PC-9 (cell line): ENCODE measurements around the gene CPNE7. TPM values are rescaled to one million over a fixed set of nuclear protein-coding genes. Genes with fewer than 3 reads are reported as not detected.
A peak's percentile ranks its signal among the peaks of the same experiment; 100 is the strongest.

Experiments
- BruUV-seq: library from RNA; stranded (reverse); fragments of 400-500 nt; replicated peaks from 2 replicates; lab custom pipeline; 2021; lab: Mats Ljungman, UMichigan
- CTCF ChIA-PET: fragments of 300-600 bp; sonication (Branson Sonifier 250); formaldehyde crosslinking; loops from one replicate; lab custom pipeline; 2022; ENCODE audit warnings: antibody characterized with exemption; lab: Charles Lee
- POLR2A ChIA-PET: fragments of 300-600 bp; sonication (Branson Sonifier 250); formaldehyde crosslinking; loops from one replicate; lab custom pipeline; 2022; ENCODE audit warnings: antibody characterized with exemption; ENCODE audit not compliant: unreplicated experiment; lab: Charles Lee
- DNase-seq, 2 experiments: peaks; one replicate each; pipeline versions ENCODE4 v3.0.0 to v3.0.0-alpha.2; 2015 to 2022; ENCODE audit warnings: mixed read lengths in 1 of 2
- H2AFZ ChIP-seq: fragments of 200-600 bp; sonication (generic); 2 replicates; pipeline ENCODE4 v1.8.1; 2017; ENCODE audit warnings: antibody characterized with exemption
- H3F3A ChIP-seq: fragments of 200-600 bp; sonication (generic); 2 replicates; pipeline ENCODE4 v1.8.1; 2017; ENCODE audit warnings: antibody characterized with exemption, mild to moderate bottlenecking, low read depth; ENCODE audit not compliant: insufficient read depth
- H3K27ac ChIP-seq: fragments of 200-600 bp; sonication (generic); 2 replicates; pipeline ENCODE4 v1.6.1; 2016; ENCODE audit warnings: mixed run types
- H3K27me3 ChIP-seq: fragments of 200-600 bp; sonication (generic); 2 replicates; pipeline ENCODE4 v1.6.1; 2016; ENCODE audit warnings: low read depth, mixed run types; ENCODE audit not compliant: insufficient read depth
- H3K36me3 ChIP-seq: fragments of 200-600 bp; sonication (generic); 2 replicates; pipeline ENCODE4 v1.6.1; 2016; ENCODE audit warnings: low read depth, mixed run types
- H3K4me1 ChIP-seq: fragments of 200-600 bp; sonication (generic); replicated peaks from 2 replicates; pipeline ENCODE4 v1.6.1; 2016; ENCODE audit warnings: mixed run types; ENCODE audit not compliant: insufficient read depth
- H3K4me2 ChIP-seq: fragments of 200-600 bp; sonication (generic); 2 replicates; pipeline ENCODE4 v1.6.1; 2017; ENCODE audit warnings: mixed run types
- H3K4me3 ChIP-seq: fragments of 200-600 bp; sonication (generic); 2 replicates; pipeline ENCODE4 v1.6.1; 2016; ENCODE audit warnings: mixed run types
- H3K79me2 ChIP-seq: fragments of 200-600 bp; sonication (generic); 2 replicates; pipeline ENCODE4 v1.6.1; 2017; ENCODE audit warnings: low read depth, mixed run types
- H3K9me2 ChIP-seq: fragments of 200-600 bp; sonication (generic); 2 replicates; pipeline ENCODE4 v1.8.1; 2017; ENCODE audit warnings: mild to moderate bottlenecking; ENCODE audit not compliant: insufficient read depth
- H3K9me3 ChIP-seq: fragments of 200-600 bp; sonication (generic); 2 replicates; pipeline ENCODE4 v1.8.1; 2016; ENCODE audit warnings: low read depth; ENCODE audit not compliant: insufficient read depth
- H4K20me1 ChIP-seq: fragments of 200-600 bp; sonication (generic); 2 replicates; pipeline ENCODE4 v1.8.1; 2017; ENCODE audit not compliant: insufficient read depth
- CTCF ChIP-seq: fragments of 200-600 bp; sonication (generic); conservative IDR thresholded peaks from 2 replicates; pipeline ENCODE4 v1.6.1; 2017; ENCODE audit warnings: mixed run types, antibody characterized with exemption, mild to moderate bottlenecking, moderate library complexity
- EZH2 ChIP-seq: fragments of 200-600 bp; sonication (generic); IDR thresholded peaks from 2 replicates; pipeline ENCODE4 v1.8.0; 2017; ENCODE audit warnings: antibody characterized with exemption, low read depth
- intact Hi-C: fragments of 100-400 bp; cut with micrococcal nuclease; formaldehyde crosslinking; loops from one replicate; pipeline ENCODE4 v1.10.0; 2022; ENCODE audit not compliant: unreplicated experiment
- total RNA-seq: library from RNA; stranded (reverse); gene quantifications from 2 replicates; pipeline ENCODE4 v1.2.3, GENCODE V29; 2021

Gene CPNE7
- total RNA-seq, 1 experiment from 2014 or later, result 19.5 TPM

DNA sequence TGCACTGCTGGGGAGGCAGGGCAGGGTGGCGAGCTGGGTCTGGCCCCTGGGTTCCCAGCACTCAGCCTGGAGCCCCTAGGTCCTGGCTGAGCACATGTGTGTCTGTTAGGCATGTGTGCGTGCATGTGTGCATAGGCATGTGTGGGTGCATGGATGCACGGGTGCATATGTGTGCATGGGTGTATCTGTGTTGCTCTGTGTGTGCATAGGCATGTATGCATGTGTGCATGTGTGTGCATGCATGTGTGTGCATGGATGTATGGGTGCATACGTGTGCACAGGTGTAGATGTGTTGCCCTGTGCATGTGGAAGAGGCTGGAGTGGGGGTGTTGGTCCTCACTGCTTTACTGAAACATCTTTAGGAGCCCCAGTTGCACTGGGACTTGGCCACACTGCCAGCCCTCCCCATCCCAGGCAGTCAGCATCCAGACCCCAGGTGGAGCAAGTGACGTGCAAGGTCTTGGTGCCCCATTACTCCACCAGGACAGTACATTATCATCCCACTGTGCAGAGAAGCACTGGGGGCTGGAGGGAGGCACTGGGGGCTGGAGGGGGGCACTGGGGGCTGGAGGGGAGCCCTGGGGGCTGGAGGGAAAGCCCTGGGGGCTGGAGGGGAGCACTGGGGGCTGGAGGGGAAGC is 27.5 kb downstream of the CPNE7 start:
- Histone ChIP-seq H3K9me2 (no peaks in the 10 kb centered on the region), H2AFZ (no peak overlapping the region), H3K4me1 (peaks cover 16% of the 10 kb centered on the region; the same call in 1 of the 2 replicates), H3F3A (peaks cover 17% of the 10 kb centered on the region; the same call in 1 of the 2 replicates), H3K9me3 (no peaks in the 10 kb centered on the region), H3K79me2 (no peaks in the 10 kb centered on the region), H3K36me3 (no peaks in the 10 kb centered on the region), H3K27ac (no peak overlapping the region), H3K27me3 (no peaks in the 10 kb centered on the region), H3K4me2 (peak overlapping the region; percentile 71), H4K20me1 (no peaks in the 10 kb centered on the region), H3K4me3 (peak overlapping the region; percentile 22; the same call in 1 of the 2 replicates)
- POLR2A ChIA-PET, result interaction anchor here (0.6 kb wide), 1 partner anchor 97 kb away, joined by 7 read pairs; no protein-coding TSS in a partner anchor
- no TSS peak for BruUV-seq
- intact Hi-C loops, result no loop called here
- CTCF ChIA-PET, result no interaction called here
- no peak for DNase-seq
- TF ChIP-seq CTCF, result no peak
- no peak for TF ChIP-seq EZH2

DNA sequence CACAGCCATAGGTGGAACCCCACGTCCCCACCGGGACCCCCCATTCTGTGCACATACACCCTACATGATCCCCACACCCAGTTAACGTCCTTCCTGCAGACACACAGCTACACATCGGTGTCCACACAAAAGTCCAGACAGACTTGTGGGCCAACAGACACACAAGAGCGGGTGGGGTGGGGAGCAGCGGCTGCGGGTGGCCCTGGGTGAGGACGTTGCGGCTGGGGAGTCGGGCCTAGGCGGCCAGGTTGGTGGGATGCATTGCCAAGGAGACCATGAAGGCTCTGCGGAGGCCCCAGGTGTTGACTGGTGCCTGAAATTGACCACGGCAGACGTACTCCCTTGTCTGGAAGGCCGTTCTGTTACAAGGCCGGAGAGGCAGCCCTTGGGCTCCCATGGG is 29.2 kb downstream of the CPNE7 start:
- no peak overlapping the region for H3K27ac ChIP-seq
- no peaks in the 10 kb centered on the region for H3K27me3 ChIP-seq
- H3F3A ChIP-seq, result peaks cover 27% of the 10 kb centered on the region; the same call in 1 of the 2 replicates
- H3K36me3 ChIP-seq, result no peaks in the 10 kb centered on the region
- no peaks in the 10 kb centered on the region for H3K9me3 ChIP-seq
- ChIA-PET CTCF (no interaction called here), POLR2A (no interaction called here)
- H3K79me2 ChIP-seq, result no peaks in the 10 kb centered on the region
- no peak for DNase-seq
- H3K4me2 ChIP-seq, result no peak overlapping the region
- TF ChIP-seq CTCF (no peak), EZH2 (no peak)
- H3K4me3 ChIP-seq, result no peak overlapping the region
- no TSS peak for BruUV-seq
- H3K4me1 ChIP-seq, result peaks cover 23% of the 10 kb centered on the region
- no peak overlapping the region for H2AFZ ChIP-seq
- no peaks in the 10 kb centered on the region for H3K9me2 ChIP-seq
- intact Hi-C loops, result no loop called here
- no peaks in the 10 kb centered on the region for H4K20me1 ChIP-seq

GRCh38 chr16:89605186-89605970 is 29.8 kb downstream of the CPNE7 start:
- Histone ChIP-seq H3F3A (peaks cover 25% of the 10 kb centered on the region; the same call in 1 of the 2 replicates), H3K4me2 (no peak overlapping the region), H3K9me2 (no peaks in the 10 kb centered on the region), H3K27ac (no peak overlapping the region), H3K27me3 (no peaks in the 10 kb centered on the region), H3K4me1 (peaks cover 26% of the 10 kb centered on the region), H3K79me2 (no peaks in the 10 kb centered on the region), H3K4me3 (no peak overlapping the region), H2AFZ (no peak overlapping the region), H3K36me3 (no peaks in the 10 kb centered on the region), H4K20me1 (no peaks in the 10 kb centered on the region), H3K9me3 (no peaks in the 10 kb centered on the region)
- ChIA-PET POLR2A (no interaction called here), CTCF (no interaction called here)
- no peak for DNase-seq
- intact Hi-C loops, result no loop called here
- BruUV-seq, result no TSS peak
- no peak for TF ChIP-seq EZH2
